ENCODE data around the gene IPCEF1.

DNA sequence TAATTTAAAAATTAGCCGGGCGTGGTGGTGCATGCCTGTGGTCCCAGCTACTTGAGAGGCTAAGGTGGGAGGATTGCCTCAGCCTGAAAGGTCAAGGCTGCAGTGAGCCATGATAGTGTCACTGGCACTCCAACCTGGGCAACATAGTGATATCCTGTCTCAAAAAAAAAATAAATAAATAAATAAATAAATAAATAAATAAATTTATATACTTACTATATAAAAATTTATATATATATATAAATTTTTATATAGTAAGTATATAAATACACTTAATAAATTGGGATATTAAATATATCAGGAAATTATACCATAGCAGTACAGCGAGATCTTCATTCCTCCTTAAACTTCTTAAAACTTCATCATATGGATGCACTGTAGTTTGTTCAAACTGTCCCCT, 23.0 kb upstream of the IPCEF1 start:
- TF ChIP-seq TAF1 (IDR thresholded peaks at IDR 0.05; ENCODE audit: borderline replicate concordance, low read depth, low read length): no peak
- no peak for TF ChIP-seq POLR2A (IDR thresholded peaks at IDR 0.05; ENCODE audit: low read depth, low read length)
- TF ChIP-seq POLR2AphosphoS5 (IDR thresholded peaks at IDR 0.05; ENCODE audit: low read depth, low read length): no peak
